Measurements from ENCODE around the gene SASH1. TPM values are rescaled to one million over a fixed set of nuclear protein-coding genes. Genes with fewer than 3 reads are reported as not detected.

SASH1 gene
- total RNA-seq, 1 experiment from 2014 or later: 42.0 TPM

DNA sequence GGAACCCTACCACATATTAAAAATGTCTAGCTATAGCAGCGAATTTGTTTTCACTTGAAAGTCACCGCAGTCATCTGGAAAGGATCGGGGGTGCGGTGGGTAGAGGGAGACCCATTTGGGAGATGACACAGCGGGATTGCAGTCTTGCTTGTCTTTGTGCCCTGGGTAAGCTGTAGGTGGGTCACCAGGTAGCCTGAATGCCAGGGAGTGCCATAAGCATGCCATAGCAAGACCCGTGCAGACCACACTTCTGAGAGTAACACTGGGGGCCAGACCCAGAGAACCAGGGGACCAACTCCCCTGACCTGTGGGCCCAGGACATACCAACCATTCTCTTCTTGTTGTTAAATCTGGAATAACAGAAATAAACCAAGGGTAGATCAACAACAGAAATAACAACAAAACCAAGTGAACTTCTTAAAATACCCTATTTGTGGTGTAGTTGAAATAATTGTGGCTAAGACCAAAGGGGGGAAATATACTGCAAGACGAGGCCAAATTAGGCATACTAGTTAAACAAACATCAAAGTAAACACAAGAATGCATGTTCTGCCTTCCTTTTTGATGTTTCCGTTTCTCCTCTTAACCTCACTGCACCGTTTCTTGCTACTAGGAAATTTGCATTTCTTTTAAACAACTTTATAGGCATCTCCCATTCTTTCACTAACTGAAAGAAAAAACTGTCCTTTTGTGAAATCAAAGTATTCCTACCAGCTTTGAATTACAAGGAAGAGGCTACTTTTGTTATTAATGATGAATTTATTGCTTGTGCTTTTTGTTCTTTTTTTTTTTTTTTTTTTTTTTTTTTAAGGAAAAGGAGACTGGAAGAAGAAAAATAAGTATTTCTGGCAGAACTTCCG, 128.2 kb downstream of the SASH1 start:
- TF ChIP-seq, protein P1, sequence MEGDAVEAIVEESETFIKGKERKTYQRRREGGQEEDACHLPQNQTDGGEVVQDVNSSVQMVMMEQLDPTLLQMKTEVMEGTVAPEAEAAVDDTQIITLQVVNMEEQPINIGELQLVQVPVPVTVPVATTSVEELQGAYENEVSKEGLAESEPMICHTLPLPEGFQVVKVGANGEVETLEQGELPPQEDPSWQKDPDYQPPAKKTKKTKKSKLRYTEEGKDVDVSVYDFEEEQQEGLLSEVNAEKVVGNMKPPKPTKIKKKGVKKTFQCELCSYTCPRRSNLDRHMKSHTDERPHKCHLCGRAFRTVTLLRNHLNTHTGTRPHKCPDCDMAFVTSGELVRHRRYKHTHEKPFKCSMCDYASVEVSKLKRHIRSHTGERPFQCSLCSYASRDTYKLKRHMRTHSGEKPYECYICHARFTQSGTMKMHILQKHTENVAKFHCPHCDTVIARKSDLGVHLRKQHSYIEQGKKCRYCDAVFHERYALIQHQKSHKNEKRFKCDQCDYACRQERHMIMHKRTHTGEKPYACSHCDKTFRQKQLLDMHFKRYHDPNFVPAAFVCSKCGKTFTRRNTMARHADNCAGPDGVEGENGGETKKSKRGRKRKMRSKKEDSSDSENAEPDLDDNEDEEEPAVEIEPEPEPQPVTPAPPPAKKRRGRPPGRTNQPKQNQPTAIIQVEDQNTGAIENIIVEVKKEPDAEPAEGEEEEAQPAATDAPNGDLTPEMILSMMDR (IDR thresholded peaks at IDR 0.05; ENCODE audit: insufficient read depth in 1 of 2, low read depth in 1 of 2, low read length in 1 of 2, severe bottlenecking in 1 of 2, unreplicated experiment in 1 of 2): no peak
- H3K4me1 Mint-ChIP-seq (ENCODE audit: low read depth, unreplicated experiment): no peaks in the 10 kb centered on the region
- no peak overlapping the region for H3K27ac Mint-ChIP-seq (ENCODE audit: unreplicated experiment)
- no peaks in the 10 kb centered on the region for H3K27me3 Mint-ChIP-seq (ENCODE audit: insufficient read depth, unreplicated experiment)
- no peaks in the 10 kb centered on the region for H3K27me3 ChIP-seq (replicated peaks; ENCODE audit: control insufficient read depth, insufficient read depth, low read length)
- intact Hi-C loops (cut with micrococcal nuclease; ENCODE audit: unreplicated experiment): no loop called here
- CTCF ChIA-PET: interaction anchor here (0.7 kb wide), 1 partner anchor 17 kb away, joined by 4 read pairs; no protein-coding TSS in a partner anchor
- peaks cover 35% of the 10 kb centered on the region for H3K36me3 Mint-ChIP-seq (ENCODE audit: insufficient read depth, unreplicated experiment)
- H3K4me3 Mint-ChIP-seq (ENCODE audit: unreplicated experiment): no peak overlapping the region
- no peaks in the 10 kb centered on the region for H3K36me3 ChIP-seq (ENCODE audit: control insufficient read depth, insufficient read depth, low read length)
- DNase-seq: no peak
- peaks cover 4% of the 10 kb centered on the region; the same call in 1 of the 2 replicates for H3K4me1 ChIP-seq
- BruUV-seq (replicated peaks): no TSS peak
- no peaks in the 10 kb centered on the region for H3K9me3 ChIP-seq
- POLR2A ChIA-PET: no interaction called here
- no peaks in the 10 kb centered on the region for H3K9me3 Mint-ChIP-seq (ENCODE audit: unreplicated experiment)
- H3K4me3 ChIP-seq (ENCODE audit: low read depth, low read length): no peak overlapping the region

DNA sequence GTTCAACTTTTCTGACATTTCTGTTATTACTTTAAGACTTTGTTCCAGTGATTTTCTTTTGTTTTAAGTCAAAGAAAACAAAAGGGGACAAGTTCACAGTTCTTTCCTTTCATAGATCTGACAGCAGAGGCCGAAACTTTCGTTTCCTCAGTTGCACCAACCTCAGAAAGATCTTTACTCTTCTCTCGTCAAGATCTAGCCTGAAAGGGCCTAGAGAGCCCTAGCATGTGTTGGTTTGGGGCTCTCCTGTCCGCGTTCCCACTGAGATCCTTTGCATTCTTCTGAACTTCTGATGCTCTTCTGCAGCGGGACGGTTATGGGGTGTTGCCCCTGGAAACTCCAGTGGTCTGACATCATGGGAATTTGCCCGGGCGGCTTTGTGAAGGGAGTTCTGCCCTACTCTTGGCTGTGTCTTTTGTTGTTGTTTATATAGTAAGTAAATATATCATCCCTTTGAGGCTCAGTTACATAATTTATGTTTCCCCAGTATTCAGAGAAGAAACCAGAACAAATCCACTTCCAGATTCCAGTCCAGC, 129.1 kb downstream of the SASH1 start:
- no peaks in the 10 kb centered on the region for H3K27me3 Mint-ChIP-seq (ENCODE audit: insufficient read depth, unreplicated experiment)
- H3K4me1 ChIP-seq: no peaks in the 10 kb centered on the region
- no peaks in the 10 kb centered on the region for H3K9me3 Mint-ChIP-seq (ENCODE audit: unreplicated experiment)
- no peaks in the 10 kb centered on the region for H3K36me3 ChIP-seq (ENCODE audit: control insufficient read depth, insufficient read depth, low read length)
- no peaks in the 10 kb centered on the region for H3K4me1 Mint-ChIP-seq (ENCODE audit: low read depth, unreplicated experiment)
- H3K4me3 ChIP-seq (ENCODE audit: low read depth, low read length): no peak overlapping the region
- peaks cover 43% of the 10 kb centered on the region for H3K36me3 Mint-ChIP-seq (ENCODE audit: insufficient read depth, unreplicated experiment)
- H3K4me3 Mint-ChIP-seq (ENCODE audit: unreplicated experiment): no peak overlapping the region
- no TSS peak for BruUV-seq (replicated peaks)
- no peaks in the 10 kb centered on the region for H3K9me3 ChIP-seq
- intact Hi-C loops (cut with micrococcal nuclease; ENCODE audit: unreplicated experiment): no loop called here
- no peak overlapping the region for H3K27ac Mint-ChIP-seq (ENCODE audit: unreplicated experiment)
- H3K27me3 ChIP-seq (replicated peaks; ENCODE audit: control insufficient read depth, insufficient read depth, low read length): no peaks in the 10 kb centered on the region
- no peak for DNase-seq
- ChIA-PET POLR2A (no interaction called here), CTCF (interaction anchor here (0.7 kb wide), 1 partner anchor 16 kb away, joined by 4 read pairs; no protein-coding TSS in a partner anchor)
- TF ChIP-seq, protein P1 (IDR thresholded peaks at IDR 0.05; ENCODE audit: insufficient read depth in 1 of 2, low read depth in 1 of 2, low read length in 1 of 2, severe bottlenecking in 1 of 2, unreplicated experiment in 1 of 2): no peak

GRCh38 chr6:148472171-148473105, 129.8 kb downstream of the SASH1 start:
- Histone ChIP-seq H3K4me1 (no peaks in the 10 kb centered on the region), H3K27me3 (replicated peaks; ENCODE audit: control insufficient read depth, insufficient read depth, low read length) (no peaks in the 10 kb centered on the region), H3K9me3 (no peaks in the 10 kb centered on the region), H3K36me3 (ENCODE audit: control insufficient read depth, insufficient read depth, low read length) (no peaks in the 10 kb centered on the region), H3K4me3 (ENCODE audit: low read depth, low read length) (no peak overlapping the region)
- Mint-ChIP-seq H3K9me3 (ENCODE audit: unreplicated experiment) (no peaks in the 10 kb centered on the region), H3K27ac (ENCODE audit: unreplicated experiment) (no peak overlapping the region), H3K4me3 (ENCODE audit: unreplicated experiment) (no peak overlapping the region), H3K4me1 (ENCODE audit: low read depth, unreplicated experiment) (no peaks in the 10 kb centered on the region), H3K27me3 (ENCODE audit: insufficient read depth, unreplicated experiment) (no peaks in the 10 kb centered on the region), H3K36me3 (ENCODE audit: insufficient read depth, unreplicated experiment) (peaks cover 49% of the 10 kb centered on the region)
- ChIA-PET CTCF (no interaction called here), POLR2A (interaction anchor here (0.5 kb wide), 1 partner anchor 43 kb away, joined by 3 read pairs; no protein-coding TSS in a partner anchor)
- DNase-seq: no peak
- no TSS peak for BruUV-seq (replicated peaks)
- intact Hi-C loops (cut with micrococcal nuclease; ENCODE audit: unreplicated experiment): no loop called here
- TF ChIP-seq, protein P1 (IDR thresholded peaks at IDR 0.05; ENCODE audit: insufficient read depth in 1 of 2, low read depth in 1 of 2, low read length in 1 of 2, severe bottlenecking in 1 of 2, unreplicated experiment in 1 of 2): no peak
